Measurements from ENCODE around the gene MZT1. TPM values are rescaled to one million over a fixed set of nuclear protein-coding genes. Genes with fewer than 3 reads are reported as not detected.

The MZT1 gene, protein sequence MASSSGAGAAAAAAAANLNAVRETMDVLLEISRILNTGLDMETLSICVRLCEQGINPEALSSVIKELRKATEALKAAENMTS
- polyA plus RNA-seq (2013, experiment 1 of 2): 38.0 TPM
- 41.5 TPM for polyA plus RNA-seq (2013, experiment 2 of 2)

DNA sequence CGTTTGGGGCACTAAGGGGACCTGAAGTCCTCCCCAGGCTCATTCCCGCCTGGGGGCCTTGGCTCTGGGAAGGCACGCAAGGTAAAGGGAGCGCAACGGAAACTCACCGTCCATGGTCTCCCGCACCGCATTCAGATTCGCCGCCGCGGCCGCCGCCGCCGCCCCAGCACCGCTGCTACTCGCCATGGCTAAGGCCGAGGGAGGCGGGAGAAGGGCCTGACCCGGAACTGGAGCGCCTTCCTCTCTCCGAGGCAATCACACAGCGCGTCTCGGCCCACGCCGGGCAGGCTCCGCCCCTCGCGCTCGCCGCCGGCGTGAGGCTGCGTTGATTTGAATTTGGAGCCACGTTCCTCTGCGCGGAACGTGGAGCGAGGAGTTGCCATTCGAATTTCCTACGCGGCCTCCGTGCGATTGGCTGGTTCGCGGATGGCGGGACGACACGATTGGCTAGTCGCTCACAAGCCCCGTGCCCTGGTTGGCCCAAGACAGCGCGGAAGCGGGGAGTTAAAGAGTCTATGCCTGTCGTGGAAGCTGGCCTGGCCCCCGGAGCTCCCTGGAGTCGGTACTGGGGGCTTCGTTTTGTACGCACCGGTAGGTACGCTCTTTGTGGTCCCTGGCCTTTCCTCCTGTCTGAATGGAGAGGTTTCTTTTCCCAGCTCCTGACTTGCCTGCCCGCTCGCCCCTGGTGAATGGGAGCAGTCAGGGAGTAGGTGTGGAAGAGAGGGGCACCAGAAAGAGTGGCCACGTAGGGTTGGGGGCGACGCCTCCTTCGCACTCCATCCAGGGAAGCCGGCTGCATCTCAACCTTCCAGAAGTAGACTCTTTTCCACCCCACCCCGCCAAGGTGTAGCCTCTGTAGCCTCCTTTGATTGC lies at the start of gene MZT1, which contains the start of gene BORA:
MZT1 (minus strand) TSS at position 213 of the 873 bp plus-strand sequence; CDS start at position 186, 27 bp downstream.
BORA (plus strand) TSS at position 507 of the 873 bp plus-strand sequence. CDS start 1,018 bp downstream, outside the sequence.
- Histone ChIP-seq H3K4me1 (ENCODE audit: control insufficient read depth in 2 of 2, insufficient read depth in 1 of 2, low read depth in 1 of 2, low read length in 2 of 2) (peaks cover 2 to 8% of the 10 kb centered on the region in 2 donors), H2BK15ac (ENCODE audit: low read length) (peak within 1 kb of the TSS; percentile 67), H3K27me3 (ENCODE audit: control insufficient read depth in 3 of 3, insufficient read depth in 3 of 3, low read depth in 1 of 3, low read length in 3 of 3) (no peaks in the 10 kb centered on the region), H3K9ac (ENCODE audit: low read depth, low read length, poor library complexity) (peak within 1 kb of the TSS; percentile 98), H3K27ac (replicated peaks; ENCODE audit: low read length) (peak within 1 kb of the TSS; percentile 75), H4K91ac (ENCODE audit: low read depth, low read length, poor library complexity) (peak within 1 kb of the TSS; percentile 85), H3K4me2 (ENCODE audit: insufficient read depth, low read length, poor library complexity, severe bottlenecking) (peak within 1 kb of the TSS; percentile 91), H4K8ac (ENCODE audit: low read depth, low read length) (peak within 1 kb of the TSS; percentile 82), H3K23ac (ENCODE audit: low read depth, low read length, poor library complexity) (peak within 1 kb of the TSS; percentile 95), H2BK12ac (ENCODE audit: low read length) (no peak within 1 kb of the TSS), H3K14ac (ENCODE audit: low read length) (peak within 1 kb of the TSS; percentile 82), H3K18ac (ENCODE audit: low read length) (peak within 1 kb of the TSS; percentile 97), H2BK5ac (ENCODE audit: low read length) (peak within 1 kb of the TSS; percentile 53), H3K79me1 (ENCODE audit: low read depth, low read length) (peaks cover 5% of the 10 kb centered on the region), H2BK120ac (ENCODE audit: low read depth, low read length) (no peak within 1 kb of the TSS), H3K4me3 (ENCODE audit: low read length in 2 of 2) (peak within 1 kb of the TSS; percentile 90 to 98), H3K9me3 (replicated peaks in 1 of 2; ENCODE audit: control insufficient read depth in 2 of 2, insufficient read depth in 1 of 2, low read depth in 1 of 2, low read length in 2 of 2) (peaks cover 0 to 18% of the 10 kb centered on the region in 2 donors), H3K4ac (ENCODE audit: low read length) (peak within 1 kb of the TSS; percentile 23), H2AK5ac (ENCODE audit: low read depth, low read length) (peak within 1 kb of the TSS; percentile 79), H2AFZ (ENCODE audit: low read length) (peak within 1 kb of the TSS; percentile 99), H3K36me3 (replicated peaks in 1 of 2; ENCODE audit: control insufficient read depth in 2 of 2, insufficient read depth in 2 of 2, low read length in 2 of 2) (peaks cover 2 to 61% of the 10 kb centered on the region in 2 donors)
- WGBS, 2 donors (ENCODE audit: extremely low coverage in 2 of 2, insufficient read length in 2 of 2, insufficient replicate concordance in 1 of 2): no CpG with 5 or more reads among the region's 71 CpGs
- DNase-seq (ENCODE audit: low spot score): peak; percentile 92

DNA sequence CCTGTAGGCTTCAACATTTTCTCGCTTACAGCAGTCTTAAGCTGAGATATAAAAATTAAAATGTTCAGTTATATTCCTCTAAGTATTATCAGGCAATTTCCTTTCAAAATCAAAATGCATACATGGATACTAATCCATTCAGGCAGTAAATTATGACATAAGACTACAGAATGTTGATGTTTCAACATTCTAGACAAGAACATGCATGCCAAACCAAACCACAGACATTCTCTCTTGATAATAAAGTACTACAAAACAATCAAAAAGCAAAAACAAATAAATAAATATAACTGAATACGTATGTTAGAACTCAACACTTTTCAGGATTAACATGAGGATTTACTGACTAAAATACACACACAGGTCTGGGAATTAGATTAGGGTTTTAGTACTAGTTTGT lies 46.6 kb upstream of the MZT1 start:
- H3K36me3 ChIP-seq (replicated peaks in 1 of 2; ENCODE audit: control insufficient read depth in 2 of 2, insufficient read depth in 2 of 2, low read length in 2 of 2): peaks cover 14 to 100% of the 10 kb centered on the region in 2 donors
- no peak overlapping the region for H2BK12ac ChIP-seq (ENCODE audit: low read length)
- H4K8ac ChIP-seq (ENCODE audit: low read depth, low read length): no peak overlapping the region
- H4K91ac ChIP-seq (ENCODE audit: low read depth, low read length, poor library complexity): no peak overlapping the region
- no peaks in the 10 kb centered on the region for H3K4me1 ChIP-seq (ENCODE audit: control insufficient read depth in 2 of 2, insufficient read depth in 1 of 2, low read depth in 1 of 2, low read length in 2 of 2)
- H2BK120ac ChIP-seq (ENCODE audit: low read depth, low read length): no peak overlapping the region
- H3K4me2 ChIP-seq (ENCODE audit: insufficient read depth, low read length, poor library complexity, severe bottlenecking): no peak overlapping the region
- no peak overlapping the region for H3K27ac ChIP-seq (replicated peaks; ENCODE audit: low read length)
- no peak overlapping the region for H2AK5ac ChIP-seq (ENCODE audit: low read depth, low read length)
- H3K14ac ChIP-seq (ENCODE audit: low read length): no peak overlapping the region
- no peak overlapping the region for H2AFZ ChIP-seq (ENCODE audit: low read length)
- no peaks in the 10 kb centered on the region for H3K9me3 ChIP-seq (replicated peaks in 1 of 2; ENCODE audit: control insufficient read depth in 2 of 2, insufficient read depth in 1 of 2, low read depth in 1 of 2, low read length in 2 of 2)
- no peak overlapping the region for H3K4me3 ChIP-seq (ENCODE audit: low read length in 2 of 2)
- H3K79me1 ChIP-seq (ENCODE audit: low read depth, low read length): no peaks in the 10 kb centered on the region
- no peak overlapping the region for H3K23ac ChIP-seq (ENCODE audit: low read depth, low read length, poor library complexity)
- H2BK5ac ChIP-seq (ENCODE audit: low read length): no peak overlapping the region
- WGBS, 2 donors (ENCODE audit: extremely low coverage in 2 of 2, insufficient read length in 2 of 2, insufficient replicate concordance in 1 of 2): no CpG with 5 or more reads among the region's 2 CpGs
- H3K4ac ChIP-seq (ENCODE audit: low read length): no peak overlapping the region
- no peak overlapping the region for H3K9ac ChIP-seq (ENCODE audit: low read depth, low read length, poor library complexity)
- no peaks in the 10 kb centered on the region for H3K27me3 ChIP-seq (ENCODE audit: control insufficient read depth in 3 of 3, insufficient read depth in 3 of 3, low read depth in 1 of 3, low read length in 3 of 3)
- H2BK15ac ChIP-seq (ENCODE audit: low read length): no peak overlapping the region
- H3K18ac ChIP-seq (ENCODE audit: low read length): no peak overlapping the region
- DNase-seq (ENCODE audit: low spot score): no peak

DNA sequence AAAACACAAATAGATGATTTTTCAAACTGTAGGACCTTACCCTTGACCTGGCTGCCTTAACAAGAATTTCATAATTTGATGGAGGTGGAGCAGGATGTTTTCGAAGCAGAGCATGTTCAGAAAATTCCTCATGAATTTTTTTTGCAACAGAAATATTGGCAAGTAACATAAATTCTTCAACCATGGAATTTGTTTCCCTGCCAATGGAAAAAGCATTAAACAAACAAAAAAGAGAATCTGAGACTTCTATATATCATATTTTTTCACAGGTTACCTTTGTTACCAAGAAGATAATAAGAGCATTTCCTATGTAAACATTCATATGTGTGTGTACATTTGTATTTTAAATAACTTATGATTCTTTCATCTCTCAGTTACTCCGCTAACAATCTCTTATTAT lies 36.0 kb upstream of the MZT1 start:
- no peak for DNase-seq (ENCODE audit: low spot score)
- no CpG with 5 or more reads among the region's 2 CpGs for WGBS, 2 donors (ENCODE audit: extremely low coverage in 2 of 2, insufficient read length in 2 of 2, insufficient replicate concordance in 1 of 2)
- Histone ChIP-seq H2BK15ac (ENCODE audit: low read length) (no peak overlapping the region), H3K9ac (ENCODE audit: low read depth, low read length, poor library complexity) (no peak overlapping the region), H3K27ac (replicated peaks; ENCODE audit: low read length) (no peak overlapping the region), H3K36me3 (replicated peaks in 1 of 2; ENCODE audit: control insufficient read depth in 2 of 2, insufficient read depth in 2 of 2, low read length in 2 of 2) (peaks cover 14 to 100% of the 10 kb centered on the region in 2 donors), H3K4me2 (ENCODE audit: insufficient read depth, low read length, poor library complexity, severe bottlenecking) (no peak overlapping the region), H4K8ac (ENCODE audit: low read depth, low read length) (no peak overlapping the region), H3K4me1 (ENCODE audit: control insufficient read depth in 2 of 2, insufficient read depth in 1 of 2, low read depth in 1 of 2, low read length in 2 of 2) (no peaks in the 10 kb centered on the region), H2BK12ac (ENCODE audit: low read length) (no peak overlapping the region), H3K23ac (ENCODE audit: low read depth, low read length, poor library complexity) (no peak overlapping the region), H3K27me3 (ENCODE audit: control insufficient read depth in 3 of 3, insufficient read depth in 3 of 3, low read depth in 1 of 3, low read length in 3 of 3) (no peaks in the 10 kb centered on the region), H3K9me3 (replicated peaks in 1 of 2; ENCODE audit: control insufficient read depth in 2 of 2, insufficient read depth in 1 of 2, low read depth in 1 of 2, low read length in 2 of 2) (no peaks in the 10 kb centered on the region), H3K18ac (ENCODE audit: low read length) (no peak overlapping the region), H2BK5ac (ENCODE audit: low read length) (no peak overlapping the region), H3K79me1 (ENCODE audit: low read depth, low read length) (no peaks in the 10 kb centered on the region), H3K4me3 (ENCODE audit: low read length in 2 of 2) (no peak overlapping the region), H3K14ac (ENCODE audit: low read length) (no peak overlapping the region), H2BK120ac (ENCODE audit: low read depth, low read length) (no peak overlapping the region), H4K91ac (ENCODE audit: low read depth, low read length, poor library complexity) (no peak overlapping the region), H3K4ac (ENCODE audit: low read length) (no peak overlapping the region), H2AFZ (ENCODE audit: low read length) (no peak overlapping the region), H2AK5ac (ENCODE audit: low read depth, low read length) (no peak overlapping the region)

DNA sequence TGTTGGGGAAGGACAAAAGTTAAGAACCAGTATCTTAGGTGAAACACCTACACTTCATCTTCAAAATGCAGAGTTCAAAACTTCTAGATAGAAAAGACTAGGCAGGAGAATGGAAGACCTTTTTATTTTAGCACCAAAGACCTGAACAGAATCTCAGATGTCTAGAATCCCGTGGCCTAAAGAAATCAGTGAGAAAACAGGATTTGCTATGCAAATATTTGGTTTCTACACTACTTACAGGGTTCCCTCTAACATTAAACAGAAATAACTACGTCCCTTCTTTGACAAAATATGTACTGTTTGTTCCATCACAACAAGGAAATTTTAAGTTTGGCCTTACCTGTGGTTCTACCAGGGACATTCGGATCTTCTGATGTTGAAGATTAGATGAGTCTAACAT lies 32.8 kb upstream of the MZT1 start:
- Histone ChIP-seq H3K79me1 (ENCODE audit: low read depth, low read length) (no peaks in the 10 kb centered on the region), H3K4me2 (ENCODE audit: insufficient read depth, low read length, poor library complexity, severe bottlenecking) (no peak overlapping the region), H3K4me3 (ENCODE audit: low read length in 2 of 2) (no peak overlapping the region), H3K14ac (ENCODE audit: low read length) (no peak overlapping the region), H3K27ac (replicated peaks; ENCODE audit: low read length) (no peak overlapping the region), H3K18ac (ENCODE audit: low read length) (no peak overlapping the region), H3K4me1 (ENCODE audit: control insufficient read depth in 2 of 2, insufficient read depth in 1 of 2, low read depth in 1 of 2, low read length in 2 of 2) (no peaks in the 10 kb centered on the region), H3K27me3 (ENCODE audit: control insufficient read depth in 3 of 3, insufficient read depth in 3 of 3, low read depth in 1 of 3, low read length in 3 of 3) (no peaks in the 10 kb centered on the region), H3K23ac (ENCODE audit: low read depth, low read length, poor library complexity) (no peak overlapping the region), H2BK120ac (ENCODE audit: low read depth, low read length) (no peak overlapping the region), H4K8ac (ENCODE audit: low read depth, low read length) (no peak overlapping the region), H2BK12ac (ENCODE audit: low read length) (no peak overlapping the region), H2BK5ac (ENCODE audit: low read length) (no peak overlapping the region), H2BK15ac (ENCODE audit: low read length) (no peak overlapping the region), H3K36me3 (replicated peaks in 1 of 2; ENCODE audit: control insufficient read depth in 2 of 2, insufficient read depth in 2 of 2, low read length in 2 of 2) (peaks cover 16 to 99% of the 10 kb centered on the region in 2 donors), H3K9ac (ENCODE audit: low read depth, low read length, poor library complexity) (no peak overlapping the region), H3K9me3 (replicated peaks in 1 of 2; ENCODE audit: control insufficient read depth in 2 of 2, insufficient read depth in 1 of 2, low read depth in 1 of 2, low read length in 2 of 2) (no peaks in the 10 kb centered on the region), H3K4ac (ENCODE audit: low read length) (no peak overlapping the region), H4K91ac (ENCODE audit: low read depth, low read length, poor library complexity) (no peak overlapping the region), H2AFZ (ENCODE audit: low read length) (no peak overlapping the region), H2AK5ac (ENCODE audit: low read depth, low read length) (no peak overlapping the region)
- DNase-seq (ENCODE audit: low spot score): no peak
- no CpG with 5 or more reads among the region's 3 CpGs for WGBS, 2 donors (ENCODE audit: extremely low coverage in 2 of 2, insufficient read length in 2 of 2, insufficient replicate concordance in 1 of 2)
